ELR (cell line): ENCODE data around the gene EIF2S1.
"Not testable (repeated sequence)": the region's sequence is repeated elsewhere in the genome, so short reads cannot be mapped to it uniquely, and the experiment has no call there.

Source experiments
- DNase-seq: peaks from one replicate; pipeline ENCODE4 v3.0.0-alpha.2; 2015; ENCODE audit warnings: low read depth

EIF2S1 gene

DNA sequence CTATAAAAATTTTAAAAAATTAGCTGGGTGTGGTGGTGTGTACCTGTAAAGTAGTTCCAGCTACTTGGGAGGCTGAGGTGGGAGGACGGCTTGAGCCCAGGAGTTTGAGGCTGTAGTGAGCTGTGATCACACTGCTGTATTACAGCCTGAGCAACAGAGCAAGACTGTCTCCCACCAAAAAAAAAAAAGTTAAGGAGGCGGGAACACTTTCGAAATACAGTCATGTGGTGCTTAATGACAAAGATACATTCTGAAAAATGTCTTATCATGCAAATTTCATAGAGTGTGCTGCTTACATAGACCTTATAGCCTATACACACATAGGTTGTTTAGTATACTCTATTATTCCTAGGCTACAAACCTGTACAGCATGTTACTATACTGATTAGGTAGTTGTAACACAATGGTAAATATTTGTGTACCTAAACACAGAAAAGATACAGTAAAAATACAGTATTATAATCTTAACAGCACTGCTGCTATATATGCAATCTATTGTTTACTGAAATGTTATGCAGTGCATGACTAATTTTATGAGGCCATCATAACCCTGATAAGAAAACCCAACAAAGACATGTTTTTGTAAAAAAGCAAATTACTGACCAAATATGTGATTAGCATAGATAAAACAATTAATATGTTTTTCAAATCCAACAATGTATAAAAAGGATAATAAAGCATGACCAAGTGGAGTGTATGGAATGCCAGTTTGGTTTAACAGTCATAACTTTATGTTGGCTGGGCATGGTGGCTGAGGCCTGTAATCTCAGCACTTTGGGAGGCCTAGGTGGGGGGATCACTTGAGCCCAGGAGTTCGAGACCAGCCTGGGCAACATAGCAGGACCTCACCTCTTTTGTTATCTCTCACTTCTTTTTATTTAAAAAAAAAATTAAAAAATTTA is 11.4 kb downstream of the EIF2S1 start:
- peak; percentile 19 for DNase-seq

DNA sequence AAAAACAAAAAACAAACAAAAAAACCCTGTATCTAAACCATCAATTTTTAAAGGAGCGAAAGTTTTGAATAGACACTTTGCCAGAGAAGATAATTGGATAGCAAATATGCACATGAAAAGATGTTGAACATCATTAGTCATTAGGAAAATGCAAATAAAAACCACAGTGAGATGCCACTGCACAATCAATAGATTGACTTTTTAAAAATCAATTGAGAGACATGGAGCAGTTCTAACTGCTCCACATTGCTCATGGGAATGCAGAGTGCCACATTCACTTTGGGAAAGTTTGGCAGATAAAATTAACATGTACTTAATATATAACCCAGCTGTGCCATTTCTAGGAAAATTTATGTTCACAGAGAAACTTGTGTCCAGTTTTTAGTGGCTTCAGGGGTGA is 12.7 kb downstream of the EIF2S1 start:
- DNase-seq: no peak

DNA sequence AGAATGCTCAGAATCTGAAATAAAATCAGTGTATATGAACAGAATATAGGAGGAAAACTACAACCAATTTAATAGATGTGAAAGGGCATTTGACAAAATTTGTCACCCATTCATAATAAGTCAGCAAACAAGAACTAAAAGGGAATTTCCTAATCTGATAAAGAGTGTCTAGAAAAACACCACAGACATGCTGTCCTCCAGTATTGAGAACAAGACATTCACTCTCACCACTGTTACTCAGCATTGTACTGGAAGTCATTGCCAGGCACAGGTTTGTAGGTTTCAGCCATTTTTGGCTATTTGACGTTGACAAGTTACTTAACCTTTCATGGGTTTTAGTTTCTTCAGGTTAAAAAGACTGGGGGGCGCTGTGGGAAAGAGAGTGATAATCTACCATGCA is 13.2 kb downstream of the EIF2S1 start:
- no peak for DNase-seq

DNA sequence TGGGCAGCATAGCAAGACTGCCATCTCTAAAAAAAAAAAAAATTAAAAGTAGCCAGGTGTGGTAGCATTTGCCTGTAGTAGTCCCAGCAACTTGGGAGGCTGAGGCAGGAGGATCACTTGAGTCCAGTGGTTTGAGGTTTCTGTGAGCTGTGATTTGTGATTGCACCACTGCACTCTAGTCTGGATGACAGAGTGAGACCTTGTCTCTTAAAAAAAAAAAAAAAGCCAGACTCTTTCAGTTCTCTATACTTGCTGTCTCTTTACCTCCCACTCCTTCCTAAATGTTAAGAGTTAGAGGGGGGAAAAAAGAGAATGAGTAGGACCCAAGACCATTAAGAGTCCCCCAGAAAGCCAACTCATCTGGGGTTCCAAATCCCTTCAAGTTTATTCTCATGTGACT is 17.8 kb downstream of the EIF2S1 start:
- DNase-seq: no peak

DNA sequence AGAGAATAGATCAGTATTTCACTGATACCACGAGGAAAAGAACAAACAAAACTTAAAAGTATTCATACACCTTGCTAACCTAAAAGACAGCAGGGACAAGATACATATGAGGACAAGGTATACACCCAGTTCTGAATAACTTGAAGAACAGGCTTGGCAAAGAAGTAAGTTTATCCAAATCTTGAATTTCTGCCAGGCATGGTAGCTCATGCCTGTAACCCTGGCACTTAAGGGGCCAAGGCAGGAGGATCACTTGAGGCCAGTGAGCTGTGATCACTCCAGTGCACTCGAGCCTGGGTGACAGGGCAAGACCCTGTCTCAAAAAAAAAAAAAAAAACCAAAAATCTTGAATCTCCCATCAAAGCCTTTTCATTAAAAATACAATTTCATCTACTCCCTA is 25.0 kb downstream of the EIF2S1 start:
- no peak for DNase-seq

DNA sequence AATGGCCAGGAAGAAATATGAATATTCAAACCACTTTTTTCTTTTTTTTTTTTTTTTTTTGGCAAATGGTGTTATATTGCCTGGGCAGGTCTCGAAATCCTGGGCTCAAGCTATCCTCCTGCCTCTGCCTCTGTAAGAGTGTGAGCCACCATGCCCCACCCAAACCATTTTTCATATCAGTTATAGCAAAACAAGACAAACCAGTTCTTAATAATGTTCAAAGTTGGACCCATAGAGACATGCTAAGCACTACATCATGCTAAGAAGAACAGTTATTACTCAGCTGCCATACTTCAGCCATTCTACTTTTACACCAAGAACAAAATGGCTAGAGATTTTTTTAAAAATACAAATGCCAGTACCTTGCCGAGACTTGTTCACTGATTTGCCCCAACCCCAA is 25.5 kb downstream of the EIF2S1 start:
- no peak for DNase-seq

DNA sequence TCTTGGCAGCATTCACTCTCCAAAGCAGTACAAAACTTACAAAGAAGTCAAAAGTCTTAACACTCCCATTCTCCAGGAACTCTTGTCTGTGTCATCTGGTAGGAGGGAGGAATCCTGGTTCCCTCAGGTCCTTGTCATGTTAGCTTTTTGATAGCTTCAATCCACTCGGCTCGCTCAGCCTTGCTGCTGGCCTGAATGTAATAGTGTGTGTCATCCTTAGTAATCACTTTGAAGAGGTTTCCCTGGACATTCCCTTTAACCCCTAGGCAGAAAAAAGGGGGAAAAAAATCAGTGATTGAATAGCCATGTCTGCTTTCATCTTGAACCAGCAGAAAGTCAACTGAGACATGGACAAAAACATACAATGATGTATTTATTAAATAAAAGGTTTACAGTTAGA is 27.1 kb downstream of the EIF2S1 start:
- DNase-seq: peak; percentile 75

DNA sequence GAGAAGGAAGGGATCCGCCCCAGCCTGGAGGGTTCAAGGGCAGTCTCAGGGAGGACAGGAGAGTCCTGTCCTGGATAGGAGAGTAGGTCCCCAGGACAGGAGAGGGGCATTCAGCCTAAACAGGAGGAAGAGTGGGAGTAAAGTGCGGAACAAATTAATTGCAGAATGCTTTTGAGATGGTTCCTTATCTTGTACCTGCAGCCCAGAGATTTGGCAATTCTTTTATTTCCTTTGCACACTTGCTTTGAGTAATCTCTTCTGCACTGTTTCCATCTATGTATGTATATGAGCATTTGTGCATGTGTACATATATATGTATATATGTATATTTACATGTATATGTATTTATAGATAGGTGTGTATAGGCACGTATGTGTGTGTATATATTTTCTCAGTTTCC is 29.1 kb downstream of the EIF2S1 start:
- DNase-seq: no peak

DNA sequence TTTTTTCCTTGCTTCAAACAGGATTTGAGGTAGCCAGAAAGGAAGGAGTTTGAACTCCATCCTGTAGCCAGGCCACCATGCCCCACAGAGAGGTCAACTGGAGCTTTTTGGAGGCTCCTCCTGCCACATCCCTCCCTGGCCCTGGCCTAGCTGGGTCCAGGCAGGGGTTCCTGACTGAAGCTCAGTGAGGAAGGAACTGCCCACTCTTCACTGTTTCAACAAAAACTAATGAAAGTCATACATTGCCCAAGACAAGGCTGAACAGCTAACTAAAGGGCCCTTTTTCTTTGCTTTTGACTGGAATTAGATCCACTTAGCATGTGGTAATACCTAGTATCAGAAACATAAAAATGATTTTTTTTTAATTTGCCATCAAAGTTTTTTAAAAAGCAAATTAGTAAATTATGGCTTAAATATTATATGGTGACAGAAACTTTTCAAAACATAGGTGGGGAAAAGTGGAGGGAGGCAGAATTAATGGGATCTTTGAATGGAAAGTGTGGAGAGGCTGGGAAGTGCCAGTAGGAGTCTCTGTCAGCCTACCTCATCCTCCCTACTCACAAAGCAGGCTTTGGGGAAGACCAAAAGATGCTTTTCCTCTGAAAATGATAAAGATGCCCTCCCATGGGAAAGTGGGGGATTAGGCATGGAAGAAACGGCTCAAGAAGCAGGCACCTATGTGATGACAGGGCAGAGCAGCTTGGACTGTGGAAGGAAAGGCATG is 29.8 kb downstream of the EIF2S1 start:
- no peak for DNase-seq

DNA sequence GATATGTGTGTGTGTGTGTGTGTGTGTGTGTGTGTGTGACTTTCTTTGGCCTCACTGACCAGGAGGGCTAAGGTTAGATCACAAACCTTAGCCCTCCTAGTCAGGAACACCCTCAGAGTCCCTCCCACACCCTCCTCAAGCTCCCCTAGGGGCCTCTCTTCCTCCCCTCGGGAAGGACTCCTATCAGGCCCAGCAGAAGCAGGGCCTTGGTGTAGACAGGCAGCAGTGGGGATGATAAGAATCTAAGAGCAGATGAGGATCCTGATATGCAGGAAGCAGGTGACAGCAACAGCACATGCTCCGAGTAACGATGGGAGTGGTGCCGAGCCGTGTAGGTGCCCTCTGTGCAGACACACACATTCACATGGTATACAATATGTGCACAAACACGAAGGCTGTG is 31.1 kb downstream of the EIF2S1 start:
- no peak for DNase-seq

DNA sequence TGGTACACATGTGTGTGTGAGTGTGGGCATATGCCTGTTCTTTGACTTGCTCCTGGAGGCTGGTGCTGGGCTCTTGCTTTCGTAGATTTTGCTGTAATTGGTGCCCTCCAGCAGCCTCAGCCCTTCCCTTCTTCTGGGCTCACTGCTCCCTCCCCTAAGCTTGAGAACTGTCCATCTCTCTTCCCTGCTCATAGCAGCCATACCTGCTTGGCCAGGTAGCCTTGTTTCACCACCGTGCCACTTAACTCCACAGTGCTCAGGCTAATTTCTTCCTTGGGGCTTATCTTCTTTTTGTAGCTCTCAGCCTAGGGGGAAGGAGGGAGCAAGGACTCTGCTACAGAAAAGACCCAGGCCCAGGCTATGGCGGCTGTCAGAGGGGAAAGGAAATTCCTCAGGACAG is 32.0 kb downstream of the EIF2S1 start:
- DNase-seq: no peak

DNA sequence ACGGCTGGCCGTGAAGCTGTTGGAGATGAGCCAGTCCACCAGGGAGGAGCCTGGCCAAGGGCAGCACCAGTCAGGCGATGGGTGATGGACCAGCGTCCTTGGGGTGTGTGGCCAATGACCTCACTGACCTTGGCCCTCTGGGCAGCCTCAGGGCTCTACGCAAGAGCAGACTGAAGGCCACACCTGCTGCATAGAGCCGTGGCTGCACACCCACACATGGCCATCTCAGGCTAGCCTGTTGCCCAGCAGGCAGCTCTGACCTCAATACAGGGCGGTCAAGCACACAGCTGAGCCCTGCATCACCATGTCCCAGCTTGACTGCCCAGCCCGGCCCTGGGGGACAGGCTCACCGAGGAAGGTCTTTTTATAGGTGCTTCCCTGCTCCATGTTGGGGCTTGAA is 32.7 kb downstream of the EIF2S1 start:
- no peak for DNase-seq

DNA sequence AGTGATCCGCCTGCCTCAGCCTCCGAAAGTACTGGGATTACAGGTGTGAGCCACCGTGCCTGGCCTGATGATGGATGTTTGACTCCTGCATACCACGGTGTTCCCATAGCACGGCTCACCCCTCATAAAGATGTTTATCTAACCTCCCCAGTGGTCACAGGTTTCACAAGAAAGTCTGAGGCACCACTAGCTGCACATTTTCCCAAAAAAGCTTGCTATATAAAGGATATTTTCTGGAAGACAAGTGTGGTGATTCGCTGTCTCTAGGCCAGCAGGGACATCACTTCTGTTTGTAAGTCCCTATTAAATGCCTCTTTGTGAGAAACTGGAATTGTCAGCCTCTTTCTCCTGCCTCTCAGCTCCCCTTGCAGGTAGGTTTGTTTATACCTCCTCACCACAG is 33.6 kb downstream of the EIF2S1 start:
- no peak for DNase-seq

DNA sequence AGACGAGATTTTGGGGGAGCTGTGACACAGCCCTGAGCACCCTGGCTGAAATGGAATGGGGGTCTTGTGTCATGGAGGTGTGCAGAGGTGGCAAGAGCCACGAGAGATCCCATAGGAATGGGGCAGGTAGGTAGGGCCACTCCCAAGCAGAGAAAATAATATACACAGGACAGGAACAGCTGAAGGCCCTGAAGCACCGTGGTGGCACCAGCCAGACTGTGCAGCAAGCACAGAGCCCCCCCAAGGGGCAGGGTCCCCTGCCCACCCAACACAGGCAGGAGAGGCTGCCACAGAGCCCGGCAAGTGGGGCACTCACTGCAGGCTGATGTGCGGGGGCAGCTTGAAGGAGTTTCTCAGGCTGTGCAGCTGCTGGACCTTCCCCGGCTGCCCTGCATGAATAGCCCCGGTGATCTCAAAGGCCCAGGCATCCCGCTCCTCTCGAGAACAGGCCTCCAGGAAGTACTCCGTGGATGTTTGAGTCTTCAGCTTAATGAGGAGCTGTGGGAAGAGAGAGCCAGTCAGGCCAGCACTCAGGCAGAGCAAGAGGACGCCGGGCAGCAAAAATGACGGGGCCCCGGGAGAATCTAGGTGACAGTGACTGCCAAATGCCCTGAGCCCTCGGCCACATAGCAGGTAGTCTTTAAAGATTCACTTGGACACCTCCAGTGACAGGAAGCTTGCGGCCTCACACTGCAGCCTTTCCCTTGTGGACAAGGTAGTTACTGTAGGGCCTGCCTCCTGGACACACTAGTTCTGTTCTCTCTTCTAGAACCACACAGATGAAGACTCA is 35.2 kb downstream of the EIF2S1 start:
- no peak for DNase-seq

DNA sequence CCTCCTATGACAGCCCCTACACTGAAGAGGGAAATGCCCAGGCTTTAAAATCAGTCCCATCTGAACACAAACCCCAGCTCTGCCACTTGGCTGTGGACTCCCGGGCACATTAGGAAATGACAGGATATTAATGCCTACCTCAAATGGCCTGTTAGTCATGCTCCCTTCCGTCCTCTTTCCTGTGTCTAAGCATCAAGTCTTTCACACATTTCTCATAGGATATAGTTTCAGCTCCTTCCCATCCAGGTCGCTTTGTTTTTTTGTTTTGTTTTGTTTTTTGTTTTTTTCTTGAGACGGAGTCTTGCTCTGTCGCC is 35.7 kb downstream of the EIF2S1 start:
- peak; percentile 63 for DNase-seq

DNA sequence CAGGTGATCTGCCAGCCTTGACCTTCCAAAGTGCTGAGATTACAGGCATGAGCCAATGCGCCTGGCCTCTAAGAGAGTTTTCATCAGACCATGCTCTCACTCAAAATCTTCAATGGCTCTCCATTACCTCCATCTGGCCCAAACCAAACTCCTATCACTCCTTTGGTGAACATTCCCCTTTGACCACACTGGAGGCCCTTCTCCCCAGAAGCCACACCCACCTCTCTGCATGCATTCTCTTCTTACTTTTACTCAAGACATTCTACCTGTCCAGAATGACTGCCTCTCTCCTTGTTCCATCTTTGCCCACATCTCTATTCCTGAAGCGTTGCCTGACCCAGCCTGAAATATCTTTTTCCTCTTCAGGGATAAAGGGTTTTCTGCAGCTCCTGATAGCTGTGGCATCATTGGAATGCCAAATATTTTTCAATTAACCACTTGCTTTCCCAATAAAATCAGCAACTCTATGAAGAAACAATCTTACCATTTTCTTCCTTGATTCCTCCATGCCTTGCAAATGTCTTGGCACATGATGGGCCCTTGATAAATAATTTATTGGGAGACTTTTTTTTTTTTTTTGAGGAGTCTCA is 36.3 kb downstream of the EIF2S1 start:
- peak; percentile 57 for DNase-seq

DNA sequence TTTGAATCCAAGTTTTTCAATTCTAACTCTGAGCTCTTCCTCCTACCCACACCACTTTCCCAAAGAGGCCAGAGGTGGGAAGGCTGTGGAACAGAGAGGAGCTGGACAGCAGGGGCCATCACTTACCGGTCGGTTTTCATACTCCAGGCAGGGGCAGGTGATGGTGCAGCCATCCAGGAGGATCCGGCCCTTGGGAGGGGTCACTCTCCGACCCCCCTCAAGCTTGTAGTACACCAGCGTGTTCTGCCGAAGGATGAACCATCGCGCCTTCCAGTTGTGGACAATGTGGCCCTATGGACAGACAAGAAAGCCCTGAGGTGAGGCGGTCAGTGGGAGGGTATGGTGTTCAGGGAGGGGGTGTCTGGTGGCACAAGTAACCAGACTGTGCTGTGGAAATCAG is 37.4 kb downstream of the EIF2S1 start:
- no peak for DNase-seq

DNA sequence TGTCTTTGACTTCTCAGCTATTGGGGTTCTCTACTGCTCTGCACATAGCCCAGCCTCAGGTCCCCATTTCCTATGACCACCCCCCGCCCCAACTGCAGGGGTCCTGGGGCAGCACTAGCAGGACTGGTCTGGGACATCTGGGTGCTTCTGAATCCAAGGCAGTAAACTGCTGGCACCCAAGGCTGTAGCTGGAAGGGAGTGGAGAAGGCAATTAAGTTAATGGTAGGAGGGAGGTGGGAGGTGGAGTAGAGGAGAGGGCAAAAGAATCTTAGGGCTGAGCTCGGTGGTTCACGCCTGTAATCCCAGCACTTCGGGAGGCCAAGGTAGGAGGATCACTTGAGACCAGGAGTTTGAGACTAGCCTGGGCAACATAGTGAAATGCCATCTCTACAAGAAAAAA is 40.3 kb downstream of the EIF2S1 start:
- no peak for DNase-seq

DNA sequence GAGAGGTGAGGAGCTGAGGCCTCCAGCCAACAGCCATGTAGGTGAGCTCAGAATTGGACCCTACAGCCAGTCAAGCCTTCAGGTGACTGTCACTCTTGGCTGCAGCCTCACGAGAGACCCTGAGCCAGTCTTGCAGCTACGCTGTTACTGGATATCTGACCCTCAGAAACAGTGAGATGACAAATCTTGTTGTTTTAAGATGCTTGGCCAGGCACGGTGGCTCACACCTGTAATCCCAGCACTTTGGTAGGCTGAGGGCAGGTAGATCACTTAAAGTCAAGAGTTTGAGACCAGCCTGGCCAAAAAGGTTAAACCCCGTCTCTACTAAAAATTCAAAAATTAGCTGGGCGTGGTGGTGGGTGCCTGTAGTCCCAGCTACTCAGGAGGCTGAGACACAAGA is 45.6 kb downstream of the EIF2S1 start:
- DNase-seq: no peak

DNA sequence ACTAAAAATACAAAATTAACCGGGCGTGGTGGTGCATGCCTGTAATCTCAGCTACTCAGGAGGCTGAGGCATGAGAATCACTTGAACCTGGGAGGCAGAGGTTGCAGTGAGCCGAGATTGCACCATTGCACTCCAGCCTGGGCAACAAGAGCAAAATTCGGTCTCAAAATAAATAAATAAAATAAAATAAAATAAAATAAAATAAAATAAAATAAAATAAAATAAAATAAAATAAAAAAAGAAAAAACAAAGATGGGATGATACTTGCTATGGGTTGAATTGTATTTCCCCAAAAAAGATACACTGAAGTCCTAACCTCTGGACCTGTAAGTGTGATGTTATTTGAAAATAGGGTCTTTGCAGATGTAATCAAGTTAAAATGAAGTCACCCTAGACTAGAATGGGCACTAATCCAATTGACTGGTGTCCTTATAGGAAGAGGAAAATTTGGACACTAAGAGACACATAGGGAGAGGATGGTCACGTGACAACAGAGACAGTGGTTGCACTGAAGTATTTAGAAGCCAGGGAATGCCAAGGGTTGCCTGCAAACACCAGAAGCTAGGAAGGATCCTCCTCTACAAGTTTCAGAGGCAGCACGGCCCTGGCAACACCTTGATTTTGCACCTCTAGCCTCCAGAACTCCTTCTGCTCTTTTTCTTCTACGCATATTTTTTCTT is 48.1 kb downstream of the EIF2S1 start:
- not testable (repeated sequence) for DNase-seq

DNA sequence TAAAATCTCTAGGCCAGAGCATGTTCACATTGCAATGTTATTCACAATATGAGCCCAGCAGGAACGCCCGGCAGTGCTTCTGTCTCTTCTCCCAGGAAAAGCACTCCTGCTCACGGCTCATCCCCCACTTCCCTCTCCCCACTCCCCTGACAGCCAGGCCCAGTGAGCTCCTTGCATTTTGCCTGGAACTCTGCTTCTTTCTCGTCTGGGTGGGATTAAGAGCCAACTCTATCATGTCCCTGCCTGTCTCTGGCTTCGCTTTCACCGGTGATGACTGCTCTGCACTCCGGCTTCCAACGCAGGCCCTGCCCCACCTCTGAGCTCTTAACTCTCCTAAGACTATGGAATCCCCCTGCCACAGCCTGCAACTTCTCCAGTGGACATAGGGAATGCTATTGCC is 49.3 kb downstream of the EIF2S1 start:
- no peak for DNase-seq

DNA sequence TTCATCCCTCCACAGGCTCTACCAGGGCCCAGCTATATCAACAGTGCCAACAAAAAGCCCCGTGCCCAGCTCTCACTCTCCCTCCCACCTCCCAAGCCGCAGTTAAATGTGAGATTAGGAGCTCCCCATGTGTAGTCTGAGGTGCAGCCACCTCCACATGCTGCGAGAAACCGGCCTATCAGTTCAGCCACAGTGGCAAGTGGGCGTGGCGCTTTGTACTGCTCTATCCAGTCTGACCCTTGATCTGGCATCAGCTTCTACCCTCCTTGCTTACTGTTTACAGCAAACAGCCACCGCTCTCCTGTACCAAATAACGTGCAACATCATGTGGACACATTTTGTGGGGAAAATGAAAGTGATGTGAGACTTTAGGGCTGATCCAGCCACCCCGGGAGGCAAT is 50.2 kb downstream of the EIF2S1 start:
- no peak for DNase-seq
